ENCODE results near the gene TBCD.

TBCD gene

GRCh38 chr17:82873521-82873920 is 121.7 kb downstream of the TBCD start:
- Histone ChIP-seq H3K9ac (ENCODE audit: low read length) (no peak overlapping the region), H3K79me2 (ENCODE audit: low read length) (peaks cover 6% of the 10 kb centered on the region; the same call in 1 of the 2 replicates), H3K36me3 (replicated peaks; ENCODE audit: insufficient read depth, low read length) (no peaks in the 10 kb centered on the region), H3K27ac (ENCODE audit: low read length) (no peak overlapping the region), H2AFZ (ENCODE audit: low read length) (no peak overlapping the region), H3K9me3 (replicated peaks; ENCODE audit: insufficient read depth, low read length) (no peaks in the 10 kb centered on the region), H3K9me2 (replicated peaks; ENCODE audit: insufficient read depth, low read length) (no peaks in the 10 kb centered on the region), H4K20me1 (ENCODE audit: insufficient read depth, low read length) (no peaks in the 10 kb centered on the region), H3F3A (ENCODE audit: insufficient read depth, low read length) (no peaks in the 10 kb centered on the region), H3K4me3 (ENCODE audit: low read length) (no peak overlapping the region), H3K27me3 (replicated peaks; ENCODE audit: insufficient read depth, low read length) (no peaks in the 10 kb centered on the region), H3K4me1 (ENCODE audit: low read length) (no peaks in the 10 kb centered on the region), H3K4me2 (ENCODE audit: low read depth, low read length) (no peak overlapping the region)
- no peak for TF ChIP-seq EZH2 (optimal IDR thresholded peaks at IDR 0.05; ENCODE audit: low read depth, low read length)
- TF ChIP-seq EZH2phosphoT487 (IDR thresholded peaks at IDR 0.05; ENCODE audit: low read length), result no peak
- TF ChIP-seq CTCF (IDR thresholded peaks at IDR 0.05; ENCODE audit: low read length), result no peak
- DNase-seq, result no peak

- Histone ChIP-seq H3K4me1 (ENCODE audit: low read length) (no peaks in the 10 kb centered on the region), H3K36me3 (replicated peaks; ENCODE audit: insufficient read depth, low read length) (no peaks in the 10 kb centered on the region), H3K9ac (ENCODE audit: low read length) (no peak overlapping the region), H3K27me3 (replicated peaks; ENCODE audit: insufficient read depth, low read length) (no peaks in the 10 kb centered on the region), H3K4me2 (ENCODE audit: low read depth, low read length) (no peak overlapping the region), H3F3A (ENCODE audit: insufficient read depth, low read length) (no peaks in the 10 kb centered on the region), H3K9me3 (replicated peaks; ENCODE audit: insufficient read depth, low read length) (no peaks in the 10 kb centered on the region), H3K79me2 (ENCODE audit: low read length) (peaks cover 11% of the 10 kb centered on the region; the same call in 1 of the 2 replicates), H4K20me1 (ENCODE audit: insufficient read depth, low read length) (no peaks in the 10 kb centered on the region), H3K9me2 (replicated peaks; ENCODE audit: insufficient read depth, low read length) (no peaks in the 10 kb centered on the region), H3K27ac (ENCODE audit: low read length) (no peak overlapping the region), H2AFZ (ENCODE audit: low read length) (no peak overlapping the region), H3K4me3 (ENCODE audit: low read length) (no peak overlapping the region)
- no peak for TF ChIP-seq EZH2phosphoT487 (IDR thresholded peaks at IDR 0.05; ENCODE audit: low read length)
- TF ChIP-seq CTCF (IDR thresholded peaks at IDR 0.05; ENCODE audit: low read length), result no peak
- TF ChIP-seq EZH2 (optimal IDR thresholded peaks at IDR 0.05; ENCODE audit: low read depth, low read length), result no peak
- DNase-seq, result no peak
These were observed 122.4 kb downstream of the TBCD start for GRCh38 chr17:82874011-82874835.

- Histone ChIP-seq H3K79me2 (ENCODE audit: low read length) (peaks cover 18% of the 10 kb centered on the region; the same call in 1 of the 2 replicates), H3K9me3 (replicated peaks; ENCODE audit: insufficient read depth, low read length) (no peaks in the 10 kb centered on the region), H3K27ac (ENCODE audit: low read length) (no peak overlapping the region), H3K4me3 (ENCODE audit: low read length) (no peak overlapping the region), H3K27me3 (replicated peaks; ENCODE audit: insufficient read depth, low read length) (no peaks in the 10 kb centered on the region), H3K9me2 (replicated peaks; ENCODE audit: insufficient read depth, low read length) (no peaks in the 10 kb centered on the region), H3K36me3 (replicated peaks; ENCODE audit: insufficient read depth, low read length) (no peaks in the 10 kb centered on the region), H3K9ac (ENCODE audit: low read length) (no peak overlapping the region), H3K4me1 (ENCODE audit: low read length) (no peaks in the 10 kb centered on the region), H3F3A (ENCODE audit: insufficient read depth, low read length) (no peaks in the 10 kb centered on the region), H4K20me1 (ENCODE audit: insufficient read depth, low read length) (no peaks in the 10 kb centered on the region), H3K4me2 (ENCODE audit: low read depth, low read length) (no peak overlapping the region), H2AFZ (ENCODE audit: low read length) (no peak overlapping the region)
- DNase-seq, result no peak
- TF ChIP-seq EZH2phosphoT487 (IDR thresholded peaks at IDR 0.05; ENCODE audit: low read length), result no peak
- TF ChIP-seq EZH2 (optimal IDR thresholded peaks at IDR 0.05; ENCODE audit: low read depth, low read length), result no peak
- TF ChIP-seq CTCF (IDR thresholded peaks at IDR 0.05; ENCODE audit: low read length), result no peak
These were observed 123.6 kb downstream of the TBCD start for GRCh38 chr17:82875407-82875856.
